HG02610 (cell line): ENCODE measurements around the gene KRTAP10-9.
"Not testable (repeated sequence)": the region's sequence is repeated elsewhere in the genome, so short reads cannot be mapped to it uniquely, and the experiment has no call there.

Experiments
- ATAC-seq: cut with Tn5 transposase; IDR thresholded peaks from one replicate; pipeline ENCODE4 v1.9.1; 2021; ENCODE audit warnings: mild to moderate bottlenecking, moderate library complexity; ENCODE audit not compliant: unreplicated experiment

The KRTAP10-9 gene

GRCh38 chr21:44613386-44614155 lies 13.3 kb upstream of the KRTAP10-9 start:
- no peak for ATAC-seq

GRCh38 chr21:44614161-44614631 lies 12.7 kb upstream of the KRTAP10-9 start:
- no peak for ATAC-seq

- ATAC-seq = no peak
These were observed 11.9 kb upstream of the KRTAP10-9 start for GRCh38 chr21:44614961-44615391.

GRCh38 chr21:44615466-44615865 lies 11.4 kb upstream of the KRTAP10-9 start:
- ATAC-seq = no peak

GRCh38 chr21:44615911-44616590 lies 10.8 kb upstream of the KRTAP10-9 start:
- no peak for ATAC-seq

- no peak for ATAC-seq
These were observed 10.3 kb upstream of the KRTAP10-9 start for GRCh38 chr21:44616591-44616926.

GRCh38 chr21:44617071-44617501 lies 9.8 kb upstream of the KRTAP10-9 start:
- no peak for ATAC-seq

- no peak for ATAC-seq
These were observed 8.4 kb upstream of the KRTAP10-9 start for GRCh38 chr21:44618504-44618903.

GRCh38 chr21:44618909-44619308 lies 8.0 kb upstream of the KRTAP10-9 start:
- ATAC-seq = no peak

GRCh38 chr21:44619886-44620285 lies 7.0 kb upstream of the KRTAP10-9 start:
- ATAC-seq = no peak

GRCh38 chr21:44623575-44623974 lies 3.3 kb upstream of the KRTAP10-9 start:
- ATAC-seq = no peak

- no peak for ATAC-seq
These were observed 1.1 kb upstream of the KRTAP10-9 start for GRCh38 chr21:44625756-44626155.

- no peak for ATAC-seq
These were observed 631 bp upstream of the KRTAP10-9 start for GRCh38 chr21:44626262-44626661.

- not testable (repeated sequence) for ATAC-seq
These were observed 409 bp downstream of the KRTAP10-9 start for GRCh38 chr21:44627181-44627822.

GRCh38 chr21:44627831-44628233 lies 939 bp downstream of the KRTAP10-9 start:
- ATAC-seq = not testable (repeated sequence)

- no peak for ATAC-seq
These were observed 2.0 kb downstream of the KRTAP10-9 start for GRCh38 chr21:44628707-44629391.

GRCh38 chr21:44630440-44630839 lies 3.5 kb downstream of the KRTAP10-9 start:
- ATAC-seq = no peak

- ATAC-seq = no peak
These were observed 5.2 kb downstream of the KRTAP10-9 start for GRCh38 chr21:44632067-44632466.

- ATAC-seq = no peak
These were observed 9.5 kb downstream of the KRTAP10-9 start for GRCh38 chr21:44636209-44637017.
